ENCODE results near the gene MMP26. TPM values are rescaled to one million over a fixed set of nuclear protein-coding genes. Genes with fewer than 3 reads are reported as not detected.

Gene MMP26
- total RNA-seq (2013; cell fraction: nucleolus; rRNA removed): not detected in 2 replicates
- total RNA-seq (2014; rRNA removed): not detected in 2 replicates
- total RNA-seq (2014; rRNA removed; fragmentation: Illumina TruSeq; extraction: Trizol): not detected in 2 replicates
- not detected in 2 replicates for total RNA-seq (2021)
- polyA plus RNA-seq (2011; ENCODE audit: low read depth): not detected
- polyA plus RNA-seq (2011; rRNA removed): not detected in 2 replicates
- not detected in 2 replicates for polyA plus RNA-seq (2011; cell fraction: cytosol; rRNA removed)
- polyA plus RNA-seq (2011; cell fraction: nucleus; rRNA removed): not detected in 2 replicates
- not detected in 2 replicates for polyA plus RNA-seq (2012)
- not detected in 2 replicates for polyA plus RNA-seq (2014; fragmentation: Illumina TruSeq; extraction: Trizol)
- not detected for polyA plus RNA-seq (2014; fragmentation: Nextera tagmentation; extraction: Ambion mirVana)
- polyA plus RNA-seq (2014; rRNA removed): not detected in 2 replicates
- not detected for polyA plus RNA-seq (2016; fragmentation: Nextera tagmentation; extraction: Ambion mirVana)
- not detected in 2 replicates for polyA minus RNA-seq (2011; rRNA and poly(A)+ RNA removed)
- polyA minus RNA-seq (2011; cell fraction: cytosol; rRNA and poly(A)+ RNA removed): not detected in 2 replicates
- not detected in 2 replicates for polyA minus RNA-seq (2011; cell fraction: nucleus; rRNA and poly(A)+ RNA removed)
- Bru-seq, nascent RNA: percentile 0 among the genes with signal in this experiment
- percentile 1 among the genes with signal in this experiment for BruChase-seq, experiment 1, labeled RNA remaining after a 6-hour chase
- BruChase-seq, experiment 2, labeled RNA remaining after a 2-hour chase: not detected
- long read RNA-seq, experiment 1: 0 reads
- long read RNA-seq, experiment 2, partial matches to known transcripts: 0 of 1 reads
- long read RNA-seq, experiment 2, other reads (novel, unspliced or antisense): 1 of 1 reads

DNA sequence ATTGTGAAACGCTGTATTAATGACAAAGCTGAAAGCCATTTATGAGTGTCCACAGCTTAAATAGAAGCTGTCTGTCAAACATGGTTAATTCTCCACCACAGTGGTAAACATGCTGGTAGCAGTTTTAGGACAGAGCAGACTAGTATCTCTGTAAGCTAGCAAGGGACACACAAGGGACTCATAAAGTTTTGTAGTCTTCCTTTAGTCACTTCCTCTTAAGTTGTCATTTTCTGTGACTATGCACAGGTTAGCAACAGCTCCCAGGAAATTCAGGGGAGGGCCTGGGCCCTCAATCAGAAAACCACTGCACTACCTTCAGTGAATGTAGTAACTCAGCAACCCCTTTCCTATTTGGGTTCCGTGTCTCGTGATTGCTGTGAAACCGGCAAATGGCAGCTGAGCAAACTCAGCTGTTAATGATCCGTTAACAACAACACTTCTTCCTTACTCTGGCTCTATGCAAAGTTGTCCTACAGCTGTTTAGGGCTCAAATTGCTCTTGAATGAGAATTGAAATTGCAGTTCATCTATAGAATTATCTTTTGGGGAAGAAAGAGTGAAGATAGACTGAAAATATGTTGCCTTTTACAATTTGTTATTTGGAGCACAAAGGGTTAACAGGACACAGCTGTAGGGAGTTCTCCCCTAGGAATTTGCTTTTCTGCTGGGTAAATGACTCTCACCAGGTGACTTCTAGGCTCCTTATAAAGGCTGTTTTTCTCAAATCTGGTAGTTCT, at the start of gene MMP26:
Gene MMP26 (plus strand): TSS at position 731 of the 736 bp plus-strand sequence.
- Histone ChIP-seq H3K27me3 (replicated peaks in 1 of 2; ENCODE audit: control insufficient read depth in 2 of 2, insufficient read depth in 2 of 2, low read length in 1 of 2) (no peaks in the 10 kb centered on the region; a peak in 1 of 4 replicates), H3K36me3 (ENCODE audit: control insufficient read depth in 2 of 2, insufficient read depth in 2 of 2, low read length in 1 of 2) (no peaks in the 10 kb centered on the region), H3K4me2 (ENCODE audit: control insufficient read depth, insufficient read depth) (no peak within 1 kb of the TSS), H3K9me3 (replicated peaks; ENCODE audit: control insufficient read depth, insufficient read depth, low read length) (no peaks in the 10 kb centered on the region), H3K27ac (ENCODE audit: control insufficient read depth, insufficient read depth) (no peak within 1 kb of the TSS), H2AFZ (ENCODE audit: control insufficient read depth, low read depth, low read length) (no peak within 1 kb of the TSS), H3K4me1 (ENCODE audit: control insufficient read depth, insufficient read depth, low read length) (no peaks in the 10 kb centered on the region; the same call in none of the 2 replicates), H3K9ac (ENCODE audit: control insufficient read depth, insufficient read depth, low read length) (no peak within 1 kb of the TSS), H4K20me1 (ENCODE audit: control insufficient read depth, insufficient read depth) (no peaks in the 10 kb centered on the region), H3K4me3 (no peak within 1 kb of the TSS), H3K79me2 (ENCODE audit: control insufficient read depth, insufficient read depth, low read length) (no peaks in the 10 kb centered on the region)
- RAD21 ChIA-PET (ENCODE audit: unreplicated experiment): no interaction called here
- in situ Hi-C loops (cut with MboI): no loop called here
- TF ChIP-seq, protein P1, sequence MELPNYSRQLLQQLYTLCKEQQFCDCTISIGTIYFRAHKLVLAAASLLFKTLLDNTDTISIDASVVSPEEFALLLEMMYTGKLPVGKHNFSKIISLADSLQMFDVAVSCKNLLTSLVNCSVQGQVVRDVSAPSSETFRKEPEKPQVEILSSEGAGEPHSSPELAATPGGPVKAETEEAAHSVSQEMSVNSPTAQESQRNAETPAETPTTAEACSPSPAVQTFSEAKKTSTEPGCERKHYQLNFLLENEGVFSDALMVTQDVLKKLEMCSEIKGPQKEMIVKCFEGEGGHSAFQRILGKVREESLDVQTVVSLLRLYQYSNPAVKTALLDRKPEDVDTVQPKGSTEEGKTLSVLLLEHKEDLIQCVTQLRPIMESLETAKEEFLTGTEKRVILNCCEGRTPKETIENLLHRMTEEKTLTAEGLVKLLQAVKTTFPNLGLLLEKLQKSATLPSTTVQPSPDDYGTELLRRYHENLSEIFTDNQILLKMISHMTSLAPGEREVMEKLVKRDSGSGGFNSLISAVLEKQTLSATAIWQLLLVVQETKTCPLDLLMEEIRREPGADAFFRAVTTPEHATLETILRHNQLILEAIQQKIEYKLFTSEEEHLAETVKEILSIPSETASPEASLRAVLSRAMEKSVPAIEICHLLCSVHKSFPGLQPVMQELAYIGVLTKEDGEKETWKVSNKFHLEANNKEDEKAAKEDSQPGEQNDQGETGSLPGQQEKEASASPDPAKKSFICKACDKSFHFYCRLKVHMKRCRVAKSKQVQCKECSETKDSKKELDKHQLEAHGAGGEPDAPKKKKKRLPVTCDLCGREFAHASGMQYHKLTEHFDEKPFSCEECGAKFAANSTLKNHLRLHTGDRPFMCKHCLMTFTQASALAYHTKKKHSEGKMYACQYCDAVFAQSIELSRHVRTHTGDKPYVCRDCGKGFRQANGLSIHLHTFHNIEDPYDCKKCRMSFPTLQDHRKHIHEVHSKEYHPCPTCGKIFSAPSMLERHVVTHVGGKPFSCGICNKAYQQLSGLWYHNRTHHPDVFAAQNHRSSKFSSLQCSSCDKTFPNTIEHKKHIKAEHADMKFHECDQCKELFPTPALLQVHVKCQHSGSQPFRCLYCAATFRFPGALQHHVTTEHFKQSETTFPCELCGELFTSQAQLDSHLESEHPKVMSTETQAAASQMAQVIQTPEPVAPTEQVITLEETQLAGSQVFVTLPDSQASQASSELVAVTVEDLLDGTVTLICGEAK (IDR thresholded peaks at IDR 0.05; ENCODE audit: borderline replicate concordance): peak; percentile 85
- no peak for TF ChIP-seq CHD4 (IDR thresholded peaks at IDR 0.05)
- TF ChIP-seq RUNX3 (IDR thresholded peaks at IDR 0.05; ENCODE audit: low read length): no peak
- no peak for TF ChIP-seq TARDBP (IDR thresholded peaks at IDR 0.05; ENCODE audit: borderline replicate concordance)
- 0 out of 4 replicates have a peak, but pooled peaks of 1 of the 2 experiments have one; percentile 14 for TF ChIP-seq BHLHE40 (IDR thresholded peaks at IDR 0.05; ENCODE audit: borderline replicate concordance in 1 of 2, low read depth in 2 of 2, low read length in 1 of 2)
- no peak for TF ChIP-seq HDAC6 (IDR thresholded peaks at IDR 0.05; ENCODE audit: unreplicated experiment)
- TF ChIP-seq, protein P2, sequence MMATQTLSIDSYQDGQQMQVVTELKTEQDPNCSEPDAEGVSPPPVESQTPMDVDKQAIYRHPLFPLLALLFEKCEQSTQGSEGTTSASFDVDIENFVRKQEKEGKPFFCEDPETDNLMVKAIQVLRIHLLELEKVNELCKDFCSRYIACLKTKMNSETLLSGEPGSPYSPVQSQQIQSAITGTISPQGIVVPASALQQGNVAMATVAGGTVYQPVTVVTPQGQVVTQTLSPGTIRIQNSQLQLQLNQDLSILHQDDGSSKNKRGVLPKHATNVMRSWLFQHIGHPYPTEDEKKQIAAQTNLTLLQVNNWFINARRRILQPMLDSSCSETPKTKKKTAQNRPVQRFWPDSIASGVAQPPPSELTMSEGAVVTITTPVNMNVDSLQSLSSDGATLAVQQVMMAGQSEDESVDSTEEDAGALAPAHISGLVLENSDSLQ (IDR thresholded peaks at IDR 0.05): peak; percentile 75
- TF ChIP-seq FOXM1 (IDR thresholded peaks at IDR 0.05; ENCODE audit: low read depth, low read length): no peak
- TF ChIP-seq EZH2 (IDR thresholded peaks at IDR 0.05; ENCODE audit: borderline replicate concordance, control insufficient read depth, low read depth, low read length): no peak
- no peak for TF ChIP-seq NR2C2 (IDR thresholded peaks at IDR 0.05; ENCODE audit: borderline replicate concordance, control insufficient read depth, insufficient read length, low read depth)
- SMC1A ChIA-PET (ENCODE audit: uncharacterized antibody, unreplicated experiment): interaction anchor here (1.1 to 1.3 kb wide), 2 partner anchors 17 to 196 kb away, joined by 3 read pairs; no protein-coding TSS in a partner anchor
- POLR2A ChIA-PET: no interaction called here
- BruUV-seq (replicated peaks): no TSS peak
- ATAC-seq: peak; percentile 44
- no peak for DNase-seq (ENCODE audit: low read depth, low spot score)
- FAIRE-seq: no peak
- intact Hi-C loops (cut with micrococcal nuclease; ENCODE audit: unreplicated experiment): loop anchor here (5.0 kb wide), 2 partner anchors 33 to 48 kb away; no protein-coding TSS in a partner anchor
- 0% methylated on average over 5 of the region's 5 CpGs for WGBS (ENCODE audit: insufficient coverage, insufficient replicate concordance, low lambda C conversion rate, missing lambda C conversion rate)
- CTCF ChIA-PET: interaction anchor here (1.2 kb wide), 1 partner anchor 11 kb away, joined by 5 read pairs; no protein-coding TSS in a partner anchor
